Endothelial cell of umbilical vein (primary cell): ENCODE results near the gene TMCC3. TPM values are rescaled to one million over a fixed set of nuclear protein-coding genes. Genes with fewer than 3 reads are reported as not detected.

Experiments used
- BruUV-seq: library from RNA; stranded (reverse); fragments of 400-500 nt; replicated peaks from 2 replicates; lab custom pipeline; 2021; lab: Mats Ljungman, UMichigan
- CTCF ChIA-PET: fragments of 300-600, 350-600 bp; sonication (Branson Sonifier 250); formaldehyde crosslinking; loops from one replicate; lab custom pipeline; 2021; ENCODE audit warnings: antibody characterized with exemption, inconsistent platforms; lab: Charles Lee
- POLR2A ChIA-PET: fragments of 300-600, 350-600 bp; sonication (Branson Sonifier 250); formaldehyde crosslinking; loops from one replicate; lab custom pipeline; 2021; ENCODE audit warnings: antibody characterized with exemption, inconsistent platforms; lab: Charles Lee
- DNase-seq: peaks from one replicate; pipeline ENCODE4 v3.0.0-alpha.2; 2011; ENCODE audit warnings: low read depth, low spot score
- FAIRE-seq: peaks from 2 replicates; lab custom pipeline; 2011; peaks lifted over from hg19 to GRCh38; lab: Jason Lieb, UNC
- H2AFZ ChIP-seq: 2 replicates; pipeline ENCODE4 v1.6.0; 2012; ENCODE audit warnings: low read depth, low read length, control low read depth, inconsistent platforms
- H3K27ac ChIP-seq: 2 replicates; pipeline ENCODE4 v1.5.1; 2011; ENCODE audit warnings: low read depth, mild to moderate bottlenecking, control low read depth, low read length, moderate library complexity; ENCODE audit not compliant: insufficient read depth
- H3K27me3 ChIP-seq, 2 experiments: 2 replicates each; pipeline versions ENCODE4 v1.6.0 to v1.6.1; 2011; ENCODE audit warnings: low read length in 2 of 2, mixed read lengths in 1 of 2; ENCODE audit not compliant: control insufficient read depth in 2 of 2, insufficient read depth in 2 of 2
- H3K36me3 ChIP-seq, 2 experiments: 2 replicates in 1 of 2; 3 replicates in 1 of 2; pipeline ENCODE4 v1.5.1; 2011; ENCODE audit warnings: low read length in 2 of 2, mild to moderate bottlenecking in 1 of 2, moderate library complexity in 1 of 2; ENCODE audit not compliant: control insufficient read depth in 2 of 2, insufficient read depth in 2 of 2; ENCODE audit errors: extremely low read depth in 1 of 2
- H3K4me1 ChIP-seq: 3 replicates; pipeline ENCODE4 v1.5.1; 2011; ENCODE audit warnings: mild to moderate bottlenecking, low read length; ENCODE audit not compliant: control insufficient read depth, insufficient read depth; ENCODE audit errors: extremely low read depth
- H3K4me2 ChIP-seq: 2 replicates; pipeline ENCODE4 v1.6.1; 2011; ENCODE audit warnings: low read length, control low read depth, mixed read lengths; ENCODE audit not compliant: insufficient read depth
- H3K4me3 ChIP-seq, 3 experiments: fragments of 200-600 bp in 1 of 3; sonication (generic), shearing (Covaris generic) in 1 of 3; replicated peaks in 1 of 3; 2 replicates each; pipeline ENCODE4 v1.5.1; 2011 to 2016; ENCODE audit warnings: control low read depth in 3 of 3, low read length in 3 of 3, mild to moderate bottlenecking in 2 of 3, inconsistent platforms in 1 of 3, low read depth in 1 of 3, moderate library complexity in 1 of 3; ENCODE audit not compliant: insufficient read depth in 1 of 3
- H3K79me2 ChIP-seq: 2 replicates; pipeline ENCODE4 v1.6.0; 2012; ENCODE audit warnings: low read length, inconsistent platforms; ENCODE audit not compliant: control insufficient read depth, insufficient read depth
- H3K9ac ChIP-seq: replicated peaks from 2 replicates; pipeline ENCODE3; 2011; ENCODE audit warnings: low read length, control low read depth; ENCODE audit not compliant: insufficient read depth; ENCODE audit errors: extremely low read depth
- H3K9me1 ChIP-seq: replicated peaks from 3 replicates; pipeline ENCODE4 v1.6.0; 2011; ENCODE audit warnings: mild to moderate bottlenecking, low read length; ENCODE audit not compliant: control insufficient read depth, insufficient read depth; ENCODE audit errors: extremely low read depth
- H3K9me3 ChIP-seq: replicated peaks from 2 replicates; pipeline ENCODE4 v1.5.1; 2012; ENCODE audit warnings: low read length, inconsistent platforms; ENCODE audit not compliant: control insufficient read depth, insufficient read depth
- H4K20me1 ChIP-seq: replicated peaks from 2 replicates; pipeline ENCODE3; 2011; ENCODE audit warnings: mild to moderate bottlenecking, low read length; ENCODE audit not compliant: control insufficient read depth, insufficient read depth; ENCODE audit errors: extremely low read depth
- FOS ChIP-seq: IDR thresholded peaks from 2 replicates; pipeline ENCODE4 v1.6.1; 2011; ENCODE audit warnings: mild to moderate bottlenecking, low read length, moderate library complexity, borderline replicate concordance; ENCODE audit not compliant: insufficient read depth
- JUN ChIP-seq: IDR thresholded peaks from 2 replicates; pipeline ENCODE4 v1.6.1; 2011; ENCODE audit warnings: borderline replicate concordance, low read depth; ENCODE audit not compliant: insufficient read length, insufficient read depth
- MYC ChIP-seq: IDR thresholded peaks from one replicate; pipeline ENCODE4 v1.6.1; 2011; ENCODE audit warnings: mild to moderate bottlenecking, low read depth, low read length
- POLR2AphosphoS5 ChIP-seq: IDR thresholded peaks from 2 replicates; pipeline ENCODE4 v1.6.1; 2012; ENCODE audit warnings: low read depth, mild to moderate bottlenecking, control low read depth, low read length, moderate library complexity; ENCODE audit not compliant: insufficient read depth
- dilution Hi-C: fragments of 300-500 bp; cut with MboI; formaldehyde crosslinking; loops from one replicate; pipeline ENCODE4 v1.15.0; 2019; ENCODE audit warnings: low sequenced_read_pairs; ENCODE audit not compliant: extremely low pct_ligation_motif_present
- intact Hi-C: fragments of 100-400 bp; cut with micrococcal nuclease; formaldehyde crosslinking; loops from one replicate; pipeline ENCODE4 v1.10.0; 2022
- polyA plus RNA-seq, 4 experiments: library from polyadenylated mRNA; depleted of rRNA in 3 of 4; stranded (reverse) in 3 of 4; unstranded in 1 of 4; fragments of >200 nt; gene quantifications; 2 replicates each; pipeline versions ENCODE4 v1.2.1 to v1.2.3, GENCODE V29; 2011 to 2012; ENCODE audit warnings: missing spikeins in 1 of 4
- total RNA-seq: library from RNA; stranded (reverse); gene quantifications from 2 replicates; pipeline ENCODE4 v1.2.3, GENCODE V29; 2021
- TF ChIP-seq, protein P1 (sequence below), 2 donors: IDR thresholded peaks; 1 replicate in 1 of 2; 2 replicates in 1 of 2; pipeline ENCODE4 v1.5.1; 2011; ENCODE audit warnings: low read length in 2 of 2, mild to moderate bottlenecking in 2 of 2, moderate library complexity in 2 of 2, control low read depth in 1 of 2, inconsistent platforms in 1 of 2, low read depth in 1 of 2; ENCODE audit not compliant: insufficient read depth in 1 of 2; ENCODE audit errors: extremely low read depth in 1 of 2

Gene TMCC3
- total and polyA plus RNA-seq, 2 donors (not counting 3 experiments of a cell fraction or from before 2014, with no cell fraction given), result 13.5 to 30.4 TPM

DNA sequence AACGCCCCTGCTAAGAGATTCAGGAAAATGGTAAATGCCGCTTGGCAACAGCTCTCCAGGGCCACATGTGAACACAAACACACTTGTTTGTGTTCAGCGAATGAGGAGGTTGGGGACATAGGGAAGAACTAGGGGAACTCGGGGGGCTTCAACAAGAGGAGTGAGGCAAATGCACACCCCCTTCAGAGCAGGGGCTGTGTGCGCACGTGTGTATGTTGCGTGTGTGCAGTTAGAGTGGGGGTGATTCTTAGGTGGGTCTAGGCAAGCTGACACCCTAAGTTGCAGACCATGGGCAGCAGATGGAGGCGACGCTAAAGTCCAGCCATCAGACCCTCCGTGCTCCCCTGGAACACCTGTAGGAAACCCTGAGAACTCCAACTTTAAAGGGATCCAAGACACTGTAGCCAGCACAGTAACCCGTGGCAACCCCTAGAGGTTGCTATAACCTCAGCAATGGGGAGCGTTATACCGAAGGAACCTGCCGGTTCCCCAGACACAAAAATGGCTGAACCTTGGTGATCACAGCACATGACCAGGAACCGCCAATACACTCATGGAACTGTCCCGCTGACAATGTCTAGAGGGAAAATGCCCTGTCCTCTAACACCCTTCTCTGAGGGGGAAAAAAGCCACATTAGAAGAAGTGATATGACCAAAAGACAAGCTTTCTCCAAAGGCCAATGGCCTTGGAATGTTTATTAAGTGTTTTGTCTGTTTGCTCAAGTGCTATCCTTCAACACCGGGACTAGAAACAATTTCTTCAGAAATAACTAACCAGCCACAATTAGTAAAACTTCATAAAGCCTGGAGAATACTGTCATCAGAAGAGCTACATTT lies 104.2 kb downstream of the TMCC3 start:
- no TSS peak for BruUV-seq
- POLR2A ChIA-PET, result no interaction called here
- intact Hi-C loops (loop anchor here (1.0 to 5.0 kb wide), 13 partner anchors 103 to 986 kb away; partner anchors contain the start of gene NR2C1), dilution Hi-C loops (no loop called here)
- H3K4me2 ChIP-seq, result no peak overlapping the region
- CTCF ChIA-PET, result interaction anchor here (0.6 to 2.2 kb wide), 24 partner anchors 14 to 1029 kb away, joined by 3 to 13 read pairs (median 4); partner anchors contain the start of genes NDUFA12 and NR2C1
- no peak overlapping the region for H3K4me3 ChIP-seq
- TF ChIP-seq POLR2AphosphoS5, result no peak
- TF ChIP-seq, protein P1, sequence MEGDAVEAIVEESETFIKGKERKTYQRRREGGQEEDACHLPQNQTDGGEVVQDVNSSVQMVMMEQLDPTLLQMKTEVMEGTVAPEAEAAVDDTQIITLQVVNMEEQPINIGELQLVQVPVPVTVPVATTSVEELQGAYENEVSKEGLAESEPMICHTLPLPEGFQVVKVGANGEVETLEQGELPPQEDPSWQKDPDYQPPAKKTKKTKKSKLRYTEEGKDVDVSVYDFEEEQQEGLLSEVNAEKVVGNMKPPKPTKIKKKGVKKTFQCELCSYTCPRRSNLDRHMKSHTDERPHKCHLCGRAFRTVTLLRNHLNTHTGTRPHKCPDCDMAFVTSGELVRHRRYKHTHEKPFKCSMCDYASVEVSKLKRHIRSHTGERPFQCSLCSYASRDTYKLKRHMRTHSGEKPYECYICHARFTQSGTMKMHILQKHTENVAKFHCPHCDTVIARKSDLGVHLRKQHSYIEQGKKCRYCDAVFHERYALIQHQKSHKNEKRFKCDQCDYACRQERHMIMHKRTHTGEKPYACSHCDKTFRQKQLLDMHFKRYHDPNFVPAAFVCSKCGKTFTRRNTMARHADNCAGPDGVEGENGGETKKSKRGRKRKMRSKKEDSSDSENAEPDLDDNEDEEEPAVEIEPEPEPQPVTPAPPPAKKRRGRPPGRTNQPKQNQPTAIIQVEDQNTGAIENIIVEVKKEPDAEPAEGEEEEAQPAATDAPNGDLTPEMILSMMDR (IDR thresholded peaks at IDR 0.05; ENCODE audit: extremely low read depth in 1 of 2, insufficient read depth in 1 of 2, low read depth in 1 of 2, low read length in 2 of 2), result peak; percentile 83 to 91
- peak; percentile 1 for TF ChIP-seq JUN
- no peak for TF ChIP-seq MYC
- no peak for TF ChIP-seq FOS
- H3K27ac ChIP-seq, result no peak overlapping the region
- H2AFZ ChIP-seq, result peak overlapping the region; percentile 82
- H3K9me1 ChIP-seq, result no peaks in the 10 kb centered on the region
- H3K79me2 ChIP-seq, result no peaks in the 10 kb centered on the region
- no peaks in the 10 kb centered on the region for H3K4me1 ChIP-seq
- DNase-seq (peak; percentile 76), FAIRE-seq (peak; percentile 90)
- H3K36me3 ChIP-seq, result no peaks in the 10 kb centered on the region
- no peaks in the 10 kb centered on the region for H3K27me3 ChIP-seq
- no peaks in the 10 kb centered on the region for H3K9me3 ChIP-seq
- no peak overlapping the region for H3K9ac ChIP-seq
- no peaks in the 10 kb centered on the region for H4K20me1 ChIP-seq
